Measurements from ENCODE around the gene HYAL3.

HYAL3 gene, protein sequence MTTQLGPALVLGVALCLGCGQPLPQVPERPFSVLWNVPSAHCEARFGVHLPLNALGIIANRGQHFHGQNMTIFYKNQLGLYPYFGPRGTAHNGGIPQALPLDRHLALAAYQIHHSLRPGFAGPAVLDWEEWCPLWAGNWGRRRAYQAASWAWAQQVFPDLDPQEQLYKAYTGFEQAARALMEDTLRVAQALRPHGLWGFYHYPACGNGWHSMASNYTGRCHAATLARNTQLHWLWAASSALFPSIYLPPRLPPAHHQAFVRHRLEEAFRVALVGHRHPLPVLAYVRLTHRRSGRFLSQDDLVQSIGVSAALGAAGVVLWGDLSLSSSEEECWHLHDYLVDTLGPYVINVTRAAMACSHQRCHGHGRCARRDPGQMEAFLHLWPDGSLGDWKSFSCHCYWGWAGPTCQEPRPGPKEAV

DNA sequence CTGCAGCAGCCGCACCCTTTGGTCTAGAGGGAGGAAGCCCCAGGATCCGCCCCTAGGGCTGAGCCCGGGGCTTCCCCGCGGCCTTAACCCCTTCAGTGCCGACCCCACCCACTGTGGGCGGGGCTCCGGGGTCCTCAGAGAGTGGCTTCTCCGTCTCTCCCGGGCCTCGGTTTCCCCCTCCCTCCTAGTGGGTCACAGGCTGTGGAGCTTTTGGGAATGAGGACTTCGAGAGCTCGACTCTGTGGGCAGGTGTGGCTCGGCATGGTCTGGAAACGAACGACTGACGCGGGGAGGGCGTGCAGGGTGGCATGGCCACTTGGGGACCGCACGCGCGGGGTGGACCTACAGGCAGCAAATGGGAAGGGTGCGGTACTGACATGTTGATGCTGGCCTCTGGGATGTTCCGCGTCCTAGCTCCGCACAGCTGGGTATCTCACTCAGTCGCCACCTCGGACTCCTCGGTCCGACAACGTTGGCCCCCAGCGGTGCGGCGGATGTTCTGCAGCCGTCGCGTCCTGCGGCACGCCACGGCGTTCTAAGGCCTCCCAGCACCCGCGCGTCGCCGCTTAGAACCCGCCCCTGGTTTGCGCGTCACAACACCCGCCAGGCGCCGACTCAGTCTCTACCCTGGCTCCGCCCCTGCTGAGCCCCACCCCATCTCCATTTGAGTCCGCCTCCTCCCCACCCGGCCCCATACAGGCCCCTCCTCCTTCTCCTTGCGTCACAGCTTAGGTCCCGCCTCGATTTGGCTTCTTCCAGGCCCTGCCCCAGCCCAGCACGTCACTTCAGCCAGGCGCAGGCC, at the start of gene HYAL3, which contains the start of gene NAA80:
Gene HYAL3 (minus strand): TSS at position 570 of the 802 bp plus-strand sequence. CDS start 3,803 bp downstream, outside the sequence.
Gene NAA80 (minus strand): TSS at position 570 of the 802 bp plus-strand sequence. CDS start 1,942 bp downstream, outside the sequence.
- H3K27ac Mint-ChIP-seq, result peak within 1 kb of the TSS; percentile 99
- no peaks in the 10 kb centered on the region for H3K9me3 Mint-ChIP-seq
- peak within 1 kb of the TSS; percentile 94 for H3K4me3 Mint-ChIP-seq
- H3K27me3 Mint-ChIP-seq, result no peaks in the 10 kb centered on the region
- H3K4me1 Mint-ChIP-seq, result peaks cover 39% of the 10 kb centered on the region
- ATAC-seq, result peak; percentile 95
- H3K36me3 Mint-ChIP-seq, result peaks cover 6% of the 10 kb centered on the region

DNA sequence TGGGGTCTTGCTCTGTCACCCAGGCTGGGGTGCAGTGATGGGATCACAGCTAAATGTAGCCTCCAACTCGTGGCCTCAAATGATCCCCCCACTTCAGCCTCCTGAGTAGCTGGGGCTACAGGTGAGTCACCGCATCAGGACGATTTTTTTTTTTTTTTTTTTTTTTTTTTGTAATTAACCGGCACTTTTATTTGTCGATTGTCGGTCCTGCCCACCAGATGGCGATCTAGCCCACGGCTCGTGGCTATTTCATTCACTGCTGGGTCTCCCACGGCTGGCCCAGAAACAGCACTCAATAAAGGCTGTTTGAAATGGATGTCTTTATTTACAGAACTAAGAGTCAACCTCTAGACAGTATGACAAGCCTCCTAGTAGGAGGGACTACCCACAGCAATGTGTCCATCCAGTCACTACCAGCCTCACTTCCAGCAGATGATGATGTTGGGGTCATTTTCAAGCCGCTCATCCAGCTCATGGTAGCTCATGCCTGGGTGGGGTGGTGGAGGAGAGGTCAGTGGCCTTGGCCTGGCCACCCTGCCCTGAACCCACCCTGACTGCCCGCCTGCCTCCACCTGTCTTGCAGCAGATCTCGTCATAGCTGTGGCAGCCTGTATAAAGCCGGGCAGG, 48.1 kb upstream of the HYAL3 start:
- no peaks in the 10 kb centered on the region for H3K27me3 Mint-ChIP-seq
- H3K4me1 Mint-ChIP-seq, result peaks cover 64% of the 10 kb centered on the region
- ATAC-seq, result no peak
- H3K4me3 Mint-ChIP-seq, result no peak overlapping the region
- peaks cover 9% of the 10 kb centered on the region for H3K36me3 Mint-ChIP-seq
- H3K27ac Mint-ChIP-seq, result no peak overlapping the region
- no peaks in the 10 kb centered on the region for H3K9me3 Mint-ChIP-seq

DNA sequence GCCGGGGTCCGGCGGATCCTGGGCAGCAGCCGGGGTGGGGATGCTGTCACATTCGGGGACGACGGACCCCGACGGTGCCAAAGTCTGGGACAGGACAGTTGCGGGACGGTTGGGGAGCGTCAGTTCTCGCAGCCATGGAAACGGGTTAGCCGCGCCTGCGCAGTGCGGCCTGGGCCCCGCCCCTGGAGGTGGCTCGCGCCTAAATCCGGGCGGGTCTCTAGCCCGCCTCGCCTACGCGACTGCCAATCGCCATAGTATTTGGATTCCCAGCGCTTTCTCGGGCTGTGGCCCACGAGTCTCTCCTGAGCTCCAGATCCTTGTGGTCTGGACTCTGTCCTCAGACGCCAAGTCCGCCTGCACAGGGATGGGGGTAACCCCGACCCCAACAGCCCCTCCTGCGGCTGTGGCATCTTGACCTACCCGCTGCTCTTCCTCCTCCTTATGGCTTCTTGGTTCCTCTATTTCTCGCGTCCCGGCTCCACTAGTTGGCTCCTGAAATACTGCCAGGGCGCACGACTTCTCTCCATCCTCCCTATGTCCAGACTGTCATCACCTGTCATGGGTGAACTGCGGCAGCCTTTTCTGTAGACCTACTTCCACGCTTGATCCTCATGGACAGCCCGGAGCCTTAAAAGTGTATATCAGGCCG, 46.5 kb upstream of the HYAL3 start, which contains the start of gene ZMYND10:
Gene ZMYND10 (minus strand): TSS at position 147 of the 649 bp plus-strand sequence. CDS start 153 bp downstream, outside the sequence.
- H3K27ac Mint-ChIP-seq, result peak within 1 kb of the TSS; percentile 18
- H3K4me3 Mint-ChIP-seq, result peak within 1 kb of the TSS; percentile 65
- H3K27me3 Mint-ChIP-seq, result no peaks in the 10 kb centered on the region
- H3K4me1 Mint-ChIP-seq, result peaks cover 57% of the 10 kb centered on the region
- peaks cover 9% of the 10 kb centered on the region for H3K36me3 Mint-ChIP-seq
- ATAC-seq, result peak; percentile 18
- no peaks in the 10 kb centered on the region for H3K9me3 Mint-ChIP-seq

DNA sequence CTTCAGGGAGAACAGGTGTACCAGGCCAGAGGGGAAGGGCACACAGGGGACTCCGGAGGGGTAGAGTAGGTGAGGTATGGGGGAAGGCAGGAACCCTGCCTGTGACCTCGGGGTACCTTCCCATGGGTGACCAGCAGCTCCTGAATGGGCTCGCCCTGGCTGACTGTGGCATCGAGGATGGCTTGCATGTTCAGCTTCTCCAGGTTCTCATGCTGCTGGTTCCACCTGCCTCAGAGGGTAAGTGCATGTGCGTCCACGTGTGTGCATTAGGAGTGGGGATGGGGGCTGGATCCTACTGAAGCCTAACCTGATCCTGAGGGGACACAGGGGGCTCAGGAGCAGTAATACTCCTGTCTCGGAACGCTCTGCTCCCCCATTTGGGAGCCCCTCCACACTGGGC, 45.8 kb upstream of the HYAL3 start:
- Mint-ChIP-seq H3K27ac (no peak overlapping the region), H3K4me1 (peaks cover 52% of the 10 kb centered on the region), H3K27me3 (no peaks in the 10 kb centered on the region), H3K36me3 (peaks cover 9% of the 10 kb centered on the region), H3K4me3 (no peak overlapping the region), H3K9me3 (no peaks in the 10 kb centered on the region)
- no peak for ATAC-seq

DNA sequence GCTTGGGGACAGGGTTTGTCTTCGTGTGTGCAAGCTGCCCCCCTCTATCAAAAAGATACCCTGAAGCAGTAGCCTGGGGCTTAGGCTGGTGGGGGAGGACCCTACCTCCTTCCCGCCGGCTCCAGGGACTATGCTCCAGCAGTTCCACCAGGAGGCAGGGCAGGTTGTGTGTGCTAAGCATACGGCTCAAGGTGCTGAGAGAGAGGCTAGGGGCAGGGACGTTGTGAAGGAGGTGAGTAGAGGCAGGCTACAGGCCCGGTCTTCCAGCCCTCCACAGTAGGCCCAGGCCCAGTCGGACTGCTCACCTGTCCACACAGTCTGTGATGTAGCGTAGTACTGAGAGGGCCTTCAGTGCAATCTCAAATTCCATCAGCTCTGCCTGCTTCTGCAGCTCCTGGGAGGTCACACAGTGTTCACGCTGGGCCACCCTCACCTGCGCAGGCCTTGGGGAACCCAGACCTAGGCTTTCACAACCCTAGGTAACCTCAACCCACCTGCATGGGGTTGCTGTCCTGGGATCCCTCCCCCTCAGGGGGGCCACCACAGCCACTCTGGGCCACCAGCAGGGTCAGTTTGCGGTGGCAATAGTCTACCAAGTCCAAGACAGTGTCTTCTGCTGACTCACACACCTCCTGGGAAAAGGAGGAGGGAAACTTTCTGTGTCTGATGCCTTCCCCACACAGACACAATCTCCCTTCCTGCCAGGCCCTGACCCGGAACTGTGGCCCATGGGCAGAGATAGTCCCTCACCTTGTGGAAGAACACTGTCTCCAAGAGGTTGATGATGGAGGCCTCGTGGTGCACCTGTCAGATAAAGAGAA, 43.8 kb upstream of the HYAL3 start:
- no peak for ATAC-seq
- no peaks in the 10 kb centered on the region for H3K9me3 Mint-ChIP-seq
- no peak overlapping the region for H3K4me3 Mint-ChIP-seq
- no peak overlapping the region for H3K27ac Mint-ChIP-seq
- peaks cover 50% of the 10 kb centered on the region for H3K4me1 Mint-ChIP-seq
- no peaks in the 10 kb centered on the region for H3K27me3 Mint-ChIP-seq
- H3K36me3 Mint-ChIP-seq, result peaks cover 17% of the 10 kb centered on the region

DNA sequence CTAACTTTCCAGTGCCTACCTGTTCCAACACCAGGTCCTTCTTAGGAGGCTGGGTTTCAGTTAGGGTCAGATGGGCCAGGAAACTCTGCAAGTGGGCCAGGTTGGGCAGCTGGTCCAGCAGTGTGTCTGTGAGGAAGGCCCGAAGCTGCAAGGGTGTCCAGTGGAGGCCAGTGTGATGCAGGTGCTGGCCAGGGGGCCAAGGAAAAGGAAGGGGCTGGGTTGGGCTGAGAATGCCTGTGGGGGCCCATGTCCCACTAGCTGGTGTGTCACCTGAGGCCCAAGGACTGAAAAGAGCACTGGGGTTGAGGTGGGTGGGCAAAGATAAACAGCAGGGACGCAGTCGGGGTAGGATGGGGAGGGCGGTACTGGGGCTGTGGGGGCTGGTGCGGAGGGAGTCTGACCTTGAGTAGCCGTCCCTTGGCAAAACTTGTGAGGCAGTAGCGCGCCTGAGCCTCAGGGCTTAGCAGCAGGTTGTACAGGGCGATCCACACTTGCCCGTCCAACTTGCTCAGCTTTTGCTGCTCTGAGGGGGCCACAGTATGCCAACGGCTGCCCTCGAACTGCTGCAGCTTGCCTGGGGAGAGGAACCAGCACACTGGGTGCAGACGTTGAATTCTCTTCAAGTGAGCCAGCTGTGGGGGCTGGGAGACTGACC, 42.9 kb upstream of the HYAL3 start:
- no peak for ATAC-seq
- Mint-ChIP-seq H3K4me1 (peaks cover 46% of the 10 kb centered on the region), H3K9me3 (no peaks in the 10 kb centered on the region), H3K4me3 (peak overlapping the region; percentile 8), H3K27ac (peak overlapping the region; percentile 99), H3K27me3 (no peaks in the 10 kb centered on the region), H3K36me3 (peaks cover 13% of the 10 kb centered on the region)

DNA sequence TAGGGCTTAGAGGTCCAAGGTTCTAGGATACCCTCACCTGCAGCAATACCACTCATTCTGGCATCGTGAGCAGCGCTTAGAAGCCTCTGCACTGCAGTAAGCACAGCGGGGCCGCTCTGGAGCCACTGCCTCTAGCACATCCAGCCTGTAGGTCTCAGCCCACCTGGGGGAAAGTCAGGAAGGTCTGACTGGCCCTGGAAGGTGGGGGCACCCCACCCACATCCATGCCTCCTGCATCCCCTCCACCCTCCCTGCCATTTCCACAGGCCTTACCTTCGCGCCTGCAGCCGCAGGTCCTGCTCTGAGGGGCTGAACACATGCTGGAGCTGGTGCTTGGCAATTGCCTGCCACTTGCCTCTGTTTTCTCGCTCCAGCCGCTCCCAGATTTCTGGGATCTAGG, 42.3 kb upstream of the HYAL3 start:
- no peaks in the 10 kb centered on the region for H3K9me3 Mint-ChIP-seq

DNA sequence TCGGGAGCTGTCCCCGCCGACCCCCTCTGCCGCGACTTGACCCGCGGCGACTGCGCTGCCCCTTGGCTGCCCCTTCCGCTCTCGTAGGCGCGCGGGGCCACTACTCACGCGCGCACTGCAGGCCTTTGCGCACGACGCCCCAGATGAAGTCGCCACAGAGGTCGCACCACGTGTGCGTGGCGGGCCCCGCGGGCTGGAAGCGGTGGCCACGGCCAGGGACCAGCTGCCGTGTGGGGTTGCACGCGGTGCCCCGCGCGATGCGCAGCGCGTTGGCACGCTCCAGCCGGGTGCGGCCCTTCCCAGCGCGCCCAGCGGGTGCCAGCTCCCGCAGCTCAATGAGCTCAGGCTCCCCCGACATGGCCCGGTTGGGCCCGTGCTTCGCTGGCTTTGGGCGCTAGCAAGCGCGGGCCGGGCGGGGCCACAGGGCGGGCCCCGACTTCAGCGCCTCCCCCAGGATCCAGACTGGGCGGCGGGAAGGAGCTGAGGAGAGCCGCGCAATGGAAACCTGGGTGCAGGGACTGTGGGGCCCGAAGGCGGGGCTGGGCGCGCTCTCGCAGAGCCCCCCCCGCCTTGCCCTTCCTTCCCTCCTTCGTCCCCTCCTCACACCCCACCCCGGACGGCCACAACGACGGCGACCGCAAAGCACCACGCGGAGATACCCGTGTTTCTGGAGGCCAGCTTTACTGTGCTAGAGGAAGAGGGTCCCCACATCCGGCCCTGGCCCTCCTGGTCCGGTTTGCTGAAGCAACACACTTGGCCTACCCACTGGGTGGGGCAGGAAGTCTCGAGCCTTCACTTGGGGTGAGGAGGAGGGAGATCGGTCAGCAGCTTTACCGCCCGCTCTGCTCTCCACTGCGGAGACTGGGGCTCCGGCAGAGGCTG, 41.5 kb upstream of the HYAL3 start, which contains the start of gene RASSF1:
Gene RASSF1 (minus strand): TSS at position 389 of the 882 bp plus-strand sequence. CDS start 31 bp downstream, at position 358.
- no peaks in the 10 kb centered on the region for H3K27me3 Mint-ChIP-seq

More for the DNA sequence above, 42.3 kb upstream of the HYAL3 start:
- peak overlapping the region; percentile 89 for H3K4me3 Mint-ChIP-seq
- H3K27ac Mint-ChIP-seq, result peak overlapping the region; percentile 99
- peaks cover 16% of the 10 kb centered on the region for H3K36me3 Mint-ChIP-seq
- no peaks in the 10 kb centered on the region for H3K27me3 Mint-ChIP-seq
- peaks cover 49% of the 10 kb centered on the region for H3K4me1 Mint-ChIP-seq
- ATAC-seq, result no peak

DNA sequence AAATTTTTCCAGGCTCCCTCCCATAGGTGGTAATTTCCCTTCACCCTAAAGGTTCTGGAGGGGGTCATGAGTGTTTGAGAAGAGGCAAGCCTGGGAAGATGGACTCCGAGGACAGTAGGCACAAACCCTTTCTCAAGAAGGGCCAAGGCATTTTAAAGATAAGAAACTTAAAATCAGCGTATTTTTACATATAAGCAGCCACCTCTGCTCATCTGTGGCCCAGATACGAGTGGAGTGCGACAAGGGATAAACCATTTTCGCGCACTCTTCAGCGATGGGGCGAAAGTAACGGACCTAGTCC, 40.9 kb upstream of the HYAL3 start:
- H3K27me3 Mint-ChIP-seq, result no peaks in the 10 kb centered on the region
- peaks cover 18% of the 10 kb centered on the region for H3K36me3 Mint-ChIP-seq
- no peaks in the 10 kb centered on the region for H3K9me3 Mint-ChIP-seq

More for the DNA sequence above, 41.5 kb upstream of the HYAL3 start, which contains the start of gene RASSF1:
- peak; percentile 57 for ATAC-seq
- Mint-ChIP-seq H3K9me3 (no peaks in the 10 kb centered on the region), H3K4me3 (peak within 1 kb of the TSS; percentile 89), H3K36me3 (peaks cover 18% of the 10 kb centered on the region), H3K4me1 (peaks cover 51% of the 10 kb centered on the region), H3K27ac (peak within 1 kb of the TSS; percentile 99)

DNA sequence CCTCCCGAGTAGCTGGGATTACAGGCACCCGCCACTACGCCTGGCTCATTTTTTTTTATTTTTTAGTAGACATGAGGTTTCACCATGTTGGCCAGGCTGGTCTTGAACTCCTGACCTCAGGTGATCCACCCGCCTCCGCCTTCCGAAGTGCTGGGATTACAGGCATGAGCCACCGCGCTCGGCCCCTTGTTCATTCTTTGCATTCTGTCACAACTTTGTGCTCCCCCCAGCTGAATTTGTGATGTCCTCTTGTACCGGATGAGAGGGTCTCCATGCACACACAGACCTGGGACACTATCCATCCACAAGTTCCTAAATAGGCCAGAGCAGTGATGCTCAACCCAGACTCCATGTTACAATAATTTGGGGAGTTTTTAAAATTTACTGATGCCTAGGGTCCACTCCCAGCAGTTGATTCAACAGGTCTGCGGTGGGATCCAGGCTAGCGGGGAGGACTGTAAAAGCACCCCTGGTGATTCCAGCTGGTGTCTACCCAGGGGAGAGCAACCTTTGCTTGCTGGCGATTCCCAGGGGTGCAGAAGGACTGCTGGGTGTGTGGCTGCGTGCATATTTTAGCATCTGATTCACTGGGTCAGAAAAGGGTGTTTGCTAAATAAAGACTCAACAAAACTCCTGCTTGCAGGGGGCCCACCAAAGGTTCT, 40.4 kb upstream of the HYAL3 start:
- H3K27me3 Mint-ChIP-seq, result no peaks in the 10 kb centered on the region
- peak overlapping the region; percentile 89 for H3K4me3 Mint-ChIP-seq
- ATAC-seq, result no peak
- no peaks in the 10 kb centered on the region for H3K9me3 Mint-ChIP-seq
- H3K4me1 Mint-ChIP-seq, result peaks cover 52% of the 10 kb centered on the region
- H3K36me3 Mint-ChIP-seq, result peaks cover 18% of the 10 kb centered on the region
- H3K27ac Mint-ChIP-seq, result peak overlapping the region; percentile 99

More for the DNA sequence above, 40.9 kb upstream of the HYAL3 start:
- peaks cover 51% of the 10 kb centered on the region for H3K4me1 Mint-ChIP-seq
- peak overlapping the region; percentile 89 for H3K4me3 Mint-ChIP-seq
- peak overlapping the region; percentile 99 for H3K27ac Mint-ChIP-seq
- no peak for ATAC-seq

DNA sequence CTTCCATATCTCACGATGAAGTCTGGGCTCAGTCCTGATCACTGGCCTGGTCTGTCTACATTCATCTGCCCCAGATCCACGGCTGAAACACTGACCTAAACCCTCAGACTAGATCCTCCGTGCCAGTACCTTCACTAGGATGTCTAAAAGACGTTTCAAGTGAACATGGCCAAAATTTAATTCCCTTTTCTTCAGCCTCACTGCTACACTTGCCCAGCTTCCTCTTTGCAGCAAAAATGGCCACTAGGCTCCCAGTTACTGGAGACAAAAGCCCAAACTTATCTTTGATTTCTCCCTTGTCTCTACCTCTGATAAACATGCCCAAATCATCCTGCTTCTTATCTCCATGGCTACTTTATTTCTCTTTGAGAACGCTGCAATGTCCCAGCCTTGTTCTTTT, 39.8 kb upstream of the HYAL3 start:
- no peaks in the 10 kb centered on the region for H3K27me3 Mint-ChIP-seq
- H3K4me1 Mint-ChIP-seq, result peaks cover 56% of the 10 kb centered on the region
- peaks cover 18% of the 10 kb centered on the region for H3K36me3 Mint-ChIP-seq

DNA sequence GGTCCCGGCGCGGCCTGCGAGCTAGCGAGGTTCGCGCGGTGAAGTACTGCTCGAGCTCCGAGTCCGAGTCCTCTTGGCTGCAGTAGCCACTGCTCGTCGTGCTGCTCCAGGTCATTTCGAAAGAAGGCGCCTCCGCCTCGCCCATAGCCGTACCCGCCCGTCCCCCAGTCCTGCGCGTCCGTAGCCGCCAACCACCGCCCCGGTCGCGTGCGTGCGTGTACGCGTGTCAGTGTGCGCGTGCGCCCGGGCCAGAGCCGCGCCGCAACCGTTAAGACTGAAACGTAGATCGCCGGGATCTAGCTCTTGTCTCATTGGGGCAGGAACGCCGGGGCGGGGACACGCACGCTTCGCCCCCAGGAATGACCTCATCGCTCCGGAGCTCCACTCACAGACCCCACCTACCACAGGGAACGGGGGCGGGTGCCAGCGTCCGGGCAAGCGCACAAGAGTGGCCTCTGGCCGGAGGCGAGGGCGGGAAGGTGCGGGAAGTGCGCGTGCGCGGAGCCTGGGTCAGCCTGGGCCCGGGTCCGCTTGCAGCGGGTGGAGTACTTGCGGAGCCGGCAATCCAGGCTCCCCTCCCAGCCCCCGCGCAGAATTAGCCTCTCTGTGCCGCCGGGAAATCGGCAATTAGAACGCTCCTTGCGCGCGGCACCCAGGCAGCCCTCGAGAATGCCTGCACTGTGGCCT, 38.1 kb upstream of the HYAL3 start:
- ATAC-seq, result peak; percentile 91
- Mint-ChIP-seq H3K36me3 (peaks cover 21% of the 10 kb centered on the region), H3K4me3 (peak overlapping the region; percentile 89), H3K27ac (peak overlapping the region; percentile 99), H3K27me3 (no peaks in the 10 kb centered on the region), H3K4me1 (peaks cover 53% of the 10 kb centered on the region), H3K9me3 (no peaks in the 10 kb centered on the region)

More for the DNA sequence above, 39.8 kb upstream of the HYAL3 start:
- Mint-ChIP-seq H3K4me3 (peak overlapping the region; percentile 89), H3K27ac (peak overlapping the region; percentile 99), H3K9me3 (no peaks in the 10 kb centered on the region)
- ATAC-seq, result no peak
